PC-9 (cell line): ENCODE data around the gene NCOA3. TPM values are rescaled to one million over a fixed set of nuclear protein-coding genes. Genes with fewer than 3 reads are reported as not detected.

Experiments
- Bru-seq: library from RNA; stranded (reverse); fragments of 400-500 nt; gene quantifications from one replicate; lab custom pipeline; 2021; lab: Mats Ljungman, UMichigan
- BruChase-seq, 2 experiments: library from RNA; stranded (reverse); fragments of 400-500 nt; gene quantifications; one replicate each; lab custom pipeline; 2021; lab: Mats Ljungman, UMichigan
- BruUV-seq: library from RNA; stranded (reverse); fragments of 400-500 nt; replicated peaks from 2 replicates; lab custom pipeline; 2021; lab: Mats Ljungman, UMichigan
- CTCF ChIA-PET: fragments of 300-600 bp; sonication (Branson Sonifier 250); formaldehyde crosslinking; loops from one replicate; lab custom pipeline; 2022; ENCODE audit warnings: antibody characterized with exemption; lab: Charles Lee
- POLR2A ChIA-PET: fragments of 300-600 bp; sonication (Branson Sonifier 250); formaldehyde crosslinking; loops from one replicate; lab custom pipeline; 2022; ENCODE audit warnings: antibody characterized with exemption; ENCODE audit not compliant: unreplicated experiment; lab: Charles Lee
- DNase-seq, 2 experiments: peaks; one replicate each; pipeline versions ENCODE4 v3.0.0 to v3.0.0-alpha.2; 2015 to 2022; ENCODE audit warnings: mixed read lengths in 1 of 2
- H2AFZ ChIP-seq: fragments of 200-600 bp; sonication (generic); 2 replicates; pipeline ENCODE4 v1.8.1; 2017; ENCODE audit warnings: antibody characterized with exemption
- H3F3A ChIP-seq: fragments of 200-600 bp; sonication (generic); 2 replicates; pipeline ENCODE4 v1.8.1; 2017; ENCODE audit warnings: antibody characterized with exemption, mild to moderate bottlenecking, low read depth; ENCODE audit not compliant: insufficient read depth
- H3K27ac ChIP-seq: fragments of 200-600 bp; sonication (generic); 2 replicates; pipeline ENCODE4 v1.6.1; 2016; ENCODE audit warnings: mixed run types
- H3K27me3 ChIP-seq: fragments of 200-600 bp; sonication (generic); 2 replicates; pipeline ENCODE4 v1.6.1; 2016; ENCODE audit warnings: low read depth, mixed run types; ENCODE audit not compliant: insufficient read depth
- H3K36me3 ChIP-seq: fragments of 200-600 bp; sonication (generic); 2 replicates; pipeline ENCODE4 v1.6.1; 2016; ENCODE audit warnings: low read depth, mixed run types
- H3K4me1 ChIP-seq: fragments of 200-600 bp; sonication (generic); replicated peaks from 2 replicates; pipeline ENCODE4 v1.6.1; 2016; ENCODE audit warnings: mixed run types; ENCODE audit not compliant: insufficient read depth
- H3K4me2 ChIP-seq: fragments of 200-600 bp; sonication (generic); 2 replicates; pipeline ENCODE4 v1.6.1; 2017; ENCODE audit warnings: mixed run types
- H3K4me3 ChIP-seq: fragments of 200-600 bp; sonication (generic); 2 replicates; pipeline ENCODE4 v1.6.1; 2016; ENCODE audit warnings: mixed run types
- H3K79me2 ChIP-seq: fragments of 200-600 bp; sonication (generic); 2 replicates; pipeline ENCODE4 v1.6.1; 2017; ENCODE audit warnings: low read depth, mixed run types
- H3K9me2 ChIP-seq: fragments of 200-600 bp; sonication (generic); 2 replicates; pipeline ENCODE4 v1.8.1; 2017; ENCODE audit warnings: mild to moderate bottlenecking; ENCODE audit not compliant: insufficient read depth
- H3K9me3 ChIP-seq: fragments of 200-600 bp; sonication (generic); 2 replicates; pipeline ENCODE4 v1.8.1; 2016; ENCODE audit warnings: low read depth; ENCODE audit not compliant: insufficient read depth
- H4K20me1 ChIP-seq: fragments of 200-600 bp; sonication (generic); 2 replicates; pipeline ENCODE4 v1.8.1; 2017; ENCODE audit not compliant: insufficient read depth
- EZH2 ChIP-seq: fragments of 200-600 bp; sonication (generic); IDR thresholded peaks from 2 replicates; pipeline ENCODE4 v1.8.0; 2017; ENCODE audit warnings: antibody characterized with exemption, low read depth
- intact Hi-C: fragments of 100-400 bp; cut with micrococcal nuclease; formaldehyde crosslinking; loops from one replicate; pipeline ENCODE4 v1.10.0; 2022; ENCODE audit not compliant: unreplicated experiment
- long read RNA-seq: library from polyadenylated mRNA; stranded (forward); transcript quantifications from one replicate; pipeline ENCODE4 v2.0.0, GENCODE V29; 2022
- total RNA-seq: library from RNA; stranded (reverse); gene quantifications from 2 replicates; pipeline ENCODE4 v1.2.3, GENCODE V29; 2021
- TF ChIP-seq, protein P1 (sequence below): fragments of 200-600 bp; sonication (generic); conservative IDR thresholded peaks from 2 replicates; pipeline ENCODE4 v1.6.1; 2017; ENCODE audit warnings: mixed run types, antibody characterized with exemption, mild to moderate bottlenecking, moderate library complexity

Gene NCOA3
- 40.3 and 78.0 TPM in 2 replicates for total RNA-seq
- percentile 94 among the genes with signal in this experiment for Bru-seq, nascent RNA
- percentile 89 among the genes with signal in this experiment for BruChase-seq, experiment 1, labeled RNA remaining after a 2-hour chase
- percentile 87 among the genes with signal in this experiment for BruChase-seq, experiment 2, labeled RNA remaining after a 6-hour chase
- long read RNA-seq, full-length matches to known transcripts, result 1 of 34 reads
- long read RNA-seq, partial matches to known transcripts, result 18 of 34 reads
- long read RNA-seq, other reads (novel, unspliced or antisense), result 15 of 34 reads

DNA sequence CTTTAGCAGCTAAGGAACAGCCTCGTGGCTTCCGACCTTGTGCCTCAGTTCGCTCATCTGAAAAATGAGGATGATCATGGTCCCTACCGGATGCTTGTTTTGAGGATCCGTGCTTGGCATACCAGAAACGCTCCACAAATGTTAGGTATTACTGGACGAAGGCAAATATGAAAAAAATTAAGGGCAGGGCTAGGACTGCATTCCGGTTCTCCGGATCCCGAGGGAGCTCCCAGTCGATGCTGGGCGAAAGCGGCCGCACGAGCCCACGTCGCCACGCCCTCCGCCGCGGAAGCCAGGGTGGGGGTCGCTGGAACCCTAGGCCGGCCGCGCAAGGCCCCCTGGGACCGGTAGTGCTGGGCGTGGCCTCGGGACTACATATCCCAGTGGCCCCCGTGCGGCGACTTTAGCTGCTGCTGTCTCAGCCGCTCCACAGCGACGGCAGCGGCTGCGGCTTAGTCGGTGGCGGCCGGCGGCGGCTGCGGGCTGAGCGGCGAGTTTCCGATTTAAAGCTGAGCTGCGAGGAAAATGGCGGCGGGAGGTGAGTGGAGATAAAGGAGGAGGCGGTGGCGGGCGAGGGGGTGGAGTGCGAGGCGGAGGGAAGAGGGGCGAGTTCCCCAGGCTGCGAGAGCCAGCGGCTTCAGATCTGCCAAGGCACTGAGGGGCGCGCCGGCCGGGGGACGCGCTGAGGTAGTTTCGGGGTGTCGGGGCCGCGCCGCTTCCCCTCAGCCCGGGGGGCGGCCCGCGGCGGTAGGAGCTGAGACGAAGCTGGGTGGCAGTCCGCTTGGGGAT, at the start of gene NCOA3:
Gene NCOA3, plus strand, starts transcription at position 406 of the 789 bp plus-strand sequence. CDS start 120,361 bp downstream, outside the sequence.
- H3K9me2 ChIP-seq, result no peaks in the 10 kb centered on the region
- no peaks in the 10 kb centered on the region for H3K27me3 ChIP-seq
- H3K9me3 ChIP-seq, result no peaks in the 10 kb centered on the region
- no TSS peak for BruUV-seq
- peak within 1 kb of the TSS; percentile 90 for H3K27ac ChIP-seq
- intact Hi-C loops, result loop anchor here (1.0 to 5.0 kb wide), 8 partner anchors 8 to 229 kb away; no protein-coding TSS in a partner anchor
- H3K36me3 ChIP-seq, result 0 out of 2 replicates have a peak, but pooled peaks cover 4% of the 10 kb centered on the region
- H2AFZ ChIP-seq, result peak within 1 kb of the TSS; percentile 80
- ChIA-PET POLR2A (interaction anchor here (0.5 to 1.6 kb wide), 20 partner anchors 8 to 1037 kb away, joined by 3 to 31 read pairs (median 4); no protein-coding TSS in a partner anchor), CTCF (interaction anchor here (0.6 to 1.4 kb wide), 13 partner anchors 8 to 1119 kb away, joined by 3 to 9 read pairs (median 6); no protein-coding TSS in a partner anchor)
- peaks cover 37% of the 10 kb centered on the region for H4K20me1 ChIP-seq
- peak; percentile 90 to 98 for DNase-seq
- H3K4me2 ChIP-seq, result peak within 1 kb of the TSS; percentile 83
- H3K79me2 ChIP-seq, result peaks cover 56% of the 10 kb centered on the region
- TF ChIP-seq, protein P1, sequence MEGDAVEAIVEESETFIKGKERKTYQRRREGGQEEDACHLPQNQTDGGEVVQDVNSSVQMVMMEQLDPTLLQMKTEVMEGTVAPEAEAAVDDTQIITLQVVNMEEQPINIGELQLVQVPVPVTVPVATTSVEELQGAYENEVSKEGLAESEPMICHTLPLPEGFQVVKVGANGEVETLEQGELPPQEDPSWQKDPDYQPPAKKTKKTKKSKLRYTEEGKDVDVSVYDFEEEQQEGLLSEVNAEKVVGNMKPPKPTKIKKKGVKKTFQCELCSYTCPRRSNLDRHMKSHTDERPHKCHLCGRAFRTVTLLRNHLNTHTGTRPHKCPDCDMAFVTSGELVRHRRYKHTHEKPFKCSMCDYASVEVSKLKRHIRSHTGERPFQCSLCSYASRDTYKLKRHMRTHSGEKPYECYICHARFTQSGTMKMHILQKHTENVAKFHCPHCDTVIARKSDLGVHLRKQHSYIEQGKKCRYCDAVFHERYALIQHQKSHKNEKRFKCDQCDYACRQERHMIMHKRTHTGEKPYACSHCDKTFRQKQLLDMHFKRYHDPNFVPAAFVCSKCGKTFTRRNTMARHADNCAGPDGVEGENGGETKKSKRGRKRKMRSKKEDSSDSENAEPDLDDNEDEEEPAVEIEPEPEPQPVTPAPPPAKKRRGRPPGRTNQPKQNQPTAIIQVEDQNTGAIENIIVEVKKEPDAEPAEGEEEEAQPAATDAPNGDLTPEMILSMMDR, result peak; percentile 68
- no peak for TF ChIP-seq EZH2
- H3K4me3 ChIP-seq, result peak within 1 kb of the TSS; percentile 77
- H3F3A ChIP-seq, result peaks cover 33% of the 10 kb centered on the region
- peaks cover 56% of the 10 kb centered on the region for H3K4me1 ChIP-seq

DNA sequence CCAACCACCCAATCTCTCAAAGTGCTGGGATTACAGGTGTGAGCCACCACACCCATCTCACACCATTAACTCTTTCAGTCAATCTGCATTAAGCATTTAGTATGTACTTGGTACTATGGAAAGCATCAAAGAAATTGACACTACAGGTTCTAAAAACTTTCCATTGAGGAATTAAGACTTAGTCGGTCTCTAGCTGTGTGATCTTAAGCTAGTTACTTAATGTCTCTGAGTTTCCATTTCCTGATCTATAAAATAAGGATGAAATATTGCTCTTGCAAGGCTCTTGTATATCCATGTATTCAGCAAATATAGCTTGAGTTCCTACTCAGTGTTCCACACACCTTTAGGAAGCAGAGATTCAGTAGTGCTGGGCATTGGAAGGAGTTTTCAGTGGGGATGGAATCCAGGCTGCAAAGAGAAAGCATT, 48.9 kb upstream of the NCOA3 start:
- TF ChIP-seq EZH2, result no peak
- TF ChIP-seq, protein P1, result no peak
- CTCF ChIA-PET, result interaction anchor here (0.5 to 1.1 kb wide), 2 partner anchors 11 to 68 kb away, joined by 5 to 6 read pairs; no protein-coding TSS in a partner anchor
- Histone ChIP-seq H3K79me2 (no peaks in the 10 kb centered on the region), H3K4me1 (peaks cover 61% of the 10 kb centered on the region), H3K9me3 (no peaks in the 10 kb centered on the region), H3F3A (peaks cover 57% of the 10 kb centered on the region), H4K20me1 (no peaks in the 10 kb centered on the region), H3K27ac (peak overlapping the region; percentile 93), H3K9me2 (no peaks in the 10 kb centered on the region), H3K4me2 (peak overlapping the region; percentile 56), H3K36me3 (no peaks in the 10 kb centered on the region), H3K27me3 (no peaks in the 10 kb centered on the region), H2AFZ (0 out of 2 replicates have a peak overlapping the region, but pooled peaks have one; percentile 1), H3K4me3 (peak overlapping the region; percentile 10; the same call in 1 of the 2 replicates)
- no TSS peak for BruUV-seq
- intact Hi-C loops, result no loop called here
- no peak for DNase-seq
- POLR2A ChIA-PET, result no interaction called here
